Psoas muscle (tissue), 8 donors: ENCODE data around the gene MYO1H. TPM values are rescaled to one million over a fixed set of nuclear protein-coding genes. Genes with fewer than 3 reads are reported as not detected.
A peak's percentile ranks its signal among the peaks of the same experiment; 100 is the strongest.

ENCODE experiments used
- ATAC-seq, 4 donors: fragments of 200-7000 bp; cut with Tn5 transposase; one replicate each; pipeline ENCODE4 v1.9.1; 2020; ENCODE audit warnings: moderate library complexity in 3 of 4, mild to moderate bottlenecking in 2 of 4
- DNase-seq, 2 donors: peaks; one replicate each; pipeline ENCODE4 v3.0.0-alpha.2; 2020
- H3K27ac ChIP-seq: fragments of 200-600 bp; one replicate; pipeline ENCODE4 v1.8.0; 2022
- H3K27me3 ChIP-seq, 3 donors: fragments of 200-600 bp in 1 of 3; one replicate each; pipeline versions ENCODE4 v1.6.1 to v1.8.0; 2013 to 2022; ENCODE audit warnings: low read length in 2 of 3, mild to moderate bottlenecking in 2 of 3, moderate library complexity in 1 of 3; ENCODE audit not compliant: insufficient read depth in 3 of 3
- H3K36me3 ChIP-seq, 2 donors: fragments of 200-600 bp in 1 of 2; one replicate each; pipeline versions ENCODE4 v1.6.1 to v1.8.0; 2013 to 2022; ENCODE audit warnings: low read depth in 1 of 2, mild to moderate bottlenecking in 1 of 2, moderate library complexity in 1 of 2; ENCODE audit not compliant: insufficient read depth in 1 of 2
- H3K4me1 ChIP-seq: fragments of 200-600 bp; one replicate; pipeline ENCODE4 v1.8.0; 2022
- H3K4me3 ChIP-seq: fragments of 200-600 bp; one replicate; pipeline ENCODE4 v1.8.0; 2022; ENCODE audit warnings: mild to moderate bottlenecking
- H3K9me3 ChIP-seq: fragments of 200-600 bp; one replicate; pipeline ENCODE4 v1.8.0; 2022
- WGBS, 3 donors: extraction: QIAGEN DNeasy Blood & Tissue Kit; methylation state at CpG; one replicate each; pipeline versions ENCODE4 v1.1.6 to v1.1.7; 2013; 5-methylcytosine and 5-hydroxymethylcytosine counted together
- intact Hi-C, 2 donors: fragments of 100-400 bp; cut with DNase I; formaldehyde crosslinking; loops; one replicate each; pipeline versions ENCODE4 v1.11.0 to v1.14.2; 2022
- polyA plus RNA-seq, 3 donors: library from polyadenylated mRNA; stranded (reverse); fragments of 200-250 nt; gene quantifications; one replicate each; pipeline ENCODE4 v1.2.3, GENCODE V29; 2013
- total RNA-seq, 4 donors: library from RNA; stranded (reverse); fragmentation: NEBNext Ultra II Directional in 2 of 4; extraction: Animal tissue kit (Norgen Biotek cat#: 25700) in 2 of 4; gene quantifications; one replicate each; pipeline versions ENCODE4 v1.2.1 to v1.2.4, GENCODE V29; 2021 to 2023
- TF ChIP-seq, protein P1 (sequence below): fragments of 200-600 bp; IDR thresholded peaks from one replicate; pipeline ENCODE4 v1.8.0; 2022; ENCODE audit warnings: antibody characterized with exemption
- donor health status: healthy with polysubstance abuse.
- donor health status: DM: no; HTN: no; CAD: no; lungs with moderate emphysema.
- donor health status: Bipolar disorder and iron deficiency.
- donor health status: healthy.
- donor health status: DM: yes; HTN: yes; CAD: no.
- donor health status: DM: no; HTN: no; CAD: no.
- donor health status: DM: no; HTN: no; CAD: no.
- donor health status: DM: yes; HTN: yes; CAD: no.

The MYO1H gene
- total and polyA plus RNA-seq, 7 donors = 0.10 TPM; not detected in 6

- no peaks in the 10 kb centered on the region for H3K4me1 ChIP-seq
- no peak overlapping the region for H3K4me3 ChIP-seq
- no peak overlapping the region for H3K27ac ChIP-seq
- H3K27me3 ChIP-seq = peaks cover 0 to 2% (median 0%) of the 10 kb centered on the region in 3 donors
- TF ChIP-seq, protein P1, sequence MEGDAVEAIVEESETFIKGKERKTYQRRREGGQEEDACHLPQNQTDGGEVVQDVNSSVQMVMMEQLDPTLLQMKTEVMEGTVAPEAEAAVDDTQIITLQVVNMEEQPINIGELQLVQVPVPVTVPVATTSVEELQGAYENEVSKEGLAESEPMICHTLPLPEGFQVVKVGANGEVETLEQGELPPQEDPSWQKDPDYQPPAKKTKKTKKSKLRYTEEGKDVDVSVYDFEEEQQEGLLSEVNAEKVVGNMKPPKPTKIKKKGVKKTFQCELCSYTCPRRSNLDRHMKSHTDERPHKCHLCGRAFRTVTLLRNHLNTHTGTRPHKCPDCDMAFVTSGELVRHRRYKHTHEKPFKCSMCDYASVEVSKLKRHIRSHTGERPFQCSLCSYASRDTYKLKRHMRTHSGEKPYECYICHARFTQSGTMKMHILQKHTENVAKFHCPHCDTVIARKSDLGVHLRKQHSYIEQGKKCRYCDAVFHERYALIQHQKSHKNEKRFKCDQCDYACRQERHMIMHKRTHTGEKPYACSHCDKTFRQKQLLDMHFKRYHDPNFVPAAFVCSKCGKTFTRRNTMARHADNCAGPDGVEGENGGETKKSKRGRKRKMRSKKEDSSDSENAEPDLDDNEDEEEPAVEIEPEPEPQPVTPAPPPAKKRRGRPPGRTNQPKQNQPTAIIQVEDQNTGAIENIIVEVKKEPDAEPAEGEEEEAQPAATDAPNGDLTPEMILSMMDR = peak; percentile 46
- H3K9me3 ChIP-seq = no peaks in the 10 kb centered on the region
- WGBS, 3 donors = 51 to 58% (median 55%) methylated on average over 9 of the region's 9 CpGs
- DNase-seq = no peak
- peak in 2 of 4 donors; percentile 41 to 42 for ATAC-seq
- no peaks in the 10 kb centered on the region for H3K36me3 ChIP-seq
- intact Hi-C loops = loop anchor here (5.0 kb wide), 2 partner anchors 115 to 275 kb away; no protein-coding TSS in a partner anchor
Measured at GRCh38 chr12:109387425-109388166, 39.9 kb downstream of the MYO1H start.

DNA sequence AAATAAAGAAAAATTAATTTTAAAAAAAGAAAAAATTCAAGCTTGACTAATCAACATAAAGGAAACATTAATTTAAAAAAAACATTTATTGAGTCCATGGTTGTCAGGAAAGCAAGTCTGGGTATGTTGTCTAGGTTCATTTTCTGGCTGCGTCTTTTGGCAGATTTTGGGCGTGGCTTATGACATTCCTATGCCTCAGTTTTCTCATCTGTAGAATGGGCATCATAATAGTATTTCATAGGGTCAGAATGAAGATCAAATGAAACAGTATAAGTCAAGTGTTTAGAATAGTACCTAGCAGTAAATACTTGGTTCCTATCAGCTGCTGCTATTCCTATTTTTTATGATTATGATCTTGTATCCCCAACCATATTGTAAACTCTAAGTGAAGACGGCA, 40.5 kb downstream of the MYO1H start:
- TF ChIP-seq, protein P1 = no peak
- DNase-seq (no peak), ATAC-seq (no peak)
- Histone ChIP-seq H3K27ac (no peak overlapping the region), H3K27me3 (peaks cover 0 to 3% (median 2%) of the 10 kb centered on the region in 3 donors), H3K4me1 (no peaks in the 10 kb centered on the region), H3K36me3 (no peaks in the 10 kb centered on the region), H3K4me3 (no peak overlapping the region), H3K9me3 (no peaks in the 10 kb centered on the region)
- intact Hi-C loops = loop anchor here (5.0 kb wide), 2 partner anchors 116 to 276 kb away; no protein-coding TSS in a partner anchor
- WGBS, 3 donors = 86 to 90% (median 87%) methylated on average over 3 of the region's 3 CpGs

GRCh38 chr12:109389146-109389545, 41.4 kb downstream of the MYO1H start:
- ATAC-seq = peak in 1 of 4 donors; percentile 31
- H3K27ac ChIP-seq = no peak overlapping the region
- DNase-seq = no peak
- TF ChIP-seq, protein P1 = no peak
- H3K4me3 ChIP-seq = no peak overlapping the region
- intact Hi-C loops = loop anchor here (5.0 kb wide), 2 partner anchors 117 to 277 kb away; no protein-coding TSS in a partner anchor
- peaks cover 0 to 4% (median 2%) of the 10 kb centered on the region in 3 donors for H3K27me3 ChIP-seq
- no peaks in the 10 kb centered on the region for H3K4me1 ChIP-seq
- no peaks in the 10 kb centered on the region for H3K36me3 ChIP-seq
- no peaks in the 10 kb centered on the region for H3K9me3 ChIP-seq
- WGBS, 3 donors = 57 to 66% (median 61%) methylated on average over 4 of the region's 4 CpGs

- Histone ChIP-seq H3K36me3 (no peaks in the 10 kb centered on the region), H3K4me1 (no peaks in the 10 kb centered on the region), H3K4me3 (no peak overlapping the region), H3K27me3 (peaks cover 0 to 6% (median 2%) of the 10 kb centered on the region in 3 donors), H3K9me3 (no peaks in the 10 kb centered on the region), H3K27ac (no peak overlapping the region)
- intact Hi-C loops = no loop called here
- 49 to 51% (median 50%) methylated on average over 8 of the region's 8 CpGs for WGBS, 3 donors
- TF ChIP-seq, protein P1 = peak; percentile 83
- ATAC-seq = peak; percentile 57 to 81 (median 74)
- peak in 1 of 2 donors; percentile 15 for DNase-seq
Measured at GRCh38 chr12:109393437-109394345, 46.0 kb downstream of the MYO1H start.
